SIG-M5 (cell line): ENCODE data around the gene USHBP1.

Experiments used
- DNase-seq: peaks from one replicate; lab custom pipeline; 2025; lab: John Stamatoyannopoulos, UW

Gene USHBP1

DNA sequence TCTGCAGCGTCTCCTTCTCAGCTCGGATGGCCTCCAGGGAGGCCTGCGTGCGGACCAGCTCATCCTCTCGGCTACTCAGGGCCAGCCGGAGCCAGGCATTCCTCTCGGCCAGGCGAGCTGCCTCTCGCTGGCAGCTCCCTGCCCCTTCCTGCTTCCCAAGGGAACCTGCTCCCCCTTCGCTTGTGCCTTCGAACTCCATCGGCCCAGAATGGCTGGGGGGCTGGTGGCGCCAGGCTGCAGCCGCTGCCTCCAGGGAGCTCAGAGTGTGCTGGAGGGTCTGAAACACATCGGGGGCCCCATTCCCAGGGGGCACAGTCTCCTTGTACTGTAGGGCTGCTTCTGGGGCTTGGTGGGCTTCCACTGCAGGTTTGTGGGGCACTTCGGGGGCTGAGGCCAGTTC is 2.0 kb downstream of the USHBP1 start:
- no peak for DNase-seq

DNA sequence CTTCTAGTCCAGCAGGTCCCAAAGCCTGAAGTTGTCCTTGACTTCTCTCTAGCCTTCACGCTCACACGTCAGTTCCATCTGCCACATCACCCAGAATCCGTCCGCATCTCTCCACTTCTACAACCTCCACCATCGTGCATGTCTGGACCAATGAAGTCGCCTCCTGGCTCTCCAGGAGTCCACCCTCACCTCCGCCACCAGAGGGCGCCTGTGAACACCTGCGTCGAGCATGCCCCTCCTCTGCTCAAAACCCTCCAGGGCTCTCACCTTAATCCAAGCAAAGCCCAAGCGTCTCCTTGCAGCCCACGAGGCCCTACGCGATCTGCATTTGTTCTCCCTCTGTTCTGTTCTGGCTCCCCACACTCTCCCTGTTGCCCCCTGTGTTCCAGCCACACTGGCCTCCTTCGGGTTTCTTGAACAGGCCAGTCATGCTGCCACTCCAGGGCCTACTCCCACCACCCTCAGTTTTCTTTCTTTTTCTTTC is 3.7 kb downstream of the USHBP1 start:
- DNase-seq = no peak

DNA sequence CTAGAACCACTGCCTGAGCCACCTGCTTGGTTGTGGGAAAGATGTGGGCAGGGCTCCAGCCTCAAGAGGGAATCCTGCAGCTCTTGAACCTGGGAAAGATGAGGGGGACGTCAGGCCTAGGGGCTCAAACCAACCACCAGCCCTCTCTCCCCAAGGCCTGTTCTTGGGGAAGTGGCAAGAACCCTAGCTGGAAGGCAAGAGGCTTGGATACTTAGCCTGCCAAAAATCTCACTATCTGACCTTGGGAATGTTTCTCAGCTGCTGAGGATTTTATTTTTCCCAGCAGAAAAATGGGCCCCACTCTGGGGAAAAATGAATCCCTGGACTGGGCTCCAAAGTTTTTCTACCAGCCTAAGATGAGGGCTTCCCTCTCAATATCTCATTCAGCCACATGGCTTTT is 4.6 kb downstream of the USHBP1 start:
- no peak for DNase-seq

DNA sequence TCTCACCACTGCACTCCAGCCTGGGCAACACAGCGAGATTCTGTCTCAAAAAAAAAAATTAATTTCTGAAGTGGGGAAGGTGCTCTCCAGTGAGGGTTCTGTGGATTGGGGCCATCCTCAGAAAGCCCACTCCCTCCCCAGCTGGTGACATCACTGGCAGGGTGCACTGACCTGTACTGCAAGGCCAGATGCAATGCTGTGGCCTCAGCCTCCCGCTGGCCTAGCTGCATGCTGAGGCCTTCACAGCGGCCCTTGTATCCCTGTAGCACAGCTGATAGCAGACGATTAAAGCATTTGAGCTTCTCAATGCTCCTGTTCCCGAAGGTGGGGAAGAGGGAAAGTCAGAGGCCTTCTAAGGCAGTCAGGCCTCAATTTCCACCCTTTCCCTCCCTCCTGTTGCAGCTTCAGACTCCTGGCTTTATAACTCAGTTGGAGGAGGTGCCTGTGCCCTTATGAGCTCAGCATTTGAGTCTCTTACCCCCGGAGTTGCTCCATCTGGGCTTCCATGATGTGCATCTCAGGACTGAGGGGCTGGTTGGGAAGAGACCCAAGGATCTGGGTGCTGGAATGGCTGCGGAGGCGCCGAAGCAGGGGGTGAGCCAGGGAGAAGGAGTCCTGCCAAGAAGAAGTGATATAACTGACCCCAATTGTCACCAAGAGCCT is 5.3 kb downstream of the USHBP1 start:
- no peak for DNase-seq

DNA sequence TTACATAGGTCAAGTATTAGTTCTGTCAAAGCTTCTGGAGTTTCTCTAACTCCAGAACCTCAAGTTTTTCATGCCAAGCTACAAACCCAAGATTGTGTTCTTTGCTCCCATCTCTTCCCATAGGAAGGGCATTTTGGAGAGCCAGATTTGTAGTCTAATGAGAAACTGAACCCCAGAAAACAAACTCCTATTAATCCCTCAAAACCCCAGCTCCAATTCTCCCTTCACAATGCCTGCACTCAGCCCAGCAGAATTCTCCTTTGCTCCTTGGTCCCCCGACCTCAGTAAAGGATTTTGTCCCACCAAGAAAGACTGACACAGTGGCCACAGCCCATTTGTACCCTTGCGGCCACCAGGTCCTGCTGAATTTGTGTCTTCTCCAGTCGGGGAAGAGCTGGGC is 8.4 kb downstream of the USHBP1 start:
- no peak for DNase-seq

DNA sequence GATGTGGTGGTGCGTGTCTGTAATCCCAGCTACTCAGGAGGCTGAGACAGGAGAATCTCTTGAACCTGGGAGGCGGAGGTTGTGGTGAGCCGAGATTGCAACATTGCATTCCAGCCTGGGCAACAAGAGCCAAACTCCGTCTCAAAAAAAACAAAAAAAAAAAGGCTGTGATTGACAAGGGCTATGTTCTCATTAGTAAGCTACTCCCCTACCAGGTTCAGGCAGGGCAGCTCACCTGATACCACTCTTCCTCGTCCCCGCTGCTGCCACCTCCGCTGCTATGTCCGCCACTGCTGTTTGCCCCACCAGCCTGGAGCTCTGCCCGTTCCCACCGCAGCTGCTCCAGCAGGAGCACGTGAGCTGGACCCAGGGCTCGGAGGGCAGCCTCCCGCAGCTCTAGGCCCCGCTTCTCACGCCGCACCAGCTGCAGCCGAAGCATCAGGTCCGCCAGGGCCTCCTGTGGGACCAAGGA is 9.4 kb downstream of the USHBP1 start:
- no peak for DNase-seq

DNA sequence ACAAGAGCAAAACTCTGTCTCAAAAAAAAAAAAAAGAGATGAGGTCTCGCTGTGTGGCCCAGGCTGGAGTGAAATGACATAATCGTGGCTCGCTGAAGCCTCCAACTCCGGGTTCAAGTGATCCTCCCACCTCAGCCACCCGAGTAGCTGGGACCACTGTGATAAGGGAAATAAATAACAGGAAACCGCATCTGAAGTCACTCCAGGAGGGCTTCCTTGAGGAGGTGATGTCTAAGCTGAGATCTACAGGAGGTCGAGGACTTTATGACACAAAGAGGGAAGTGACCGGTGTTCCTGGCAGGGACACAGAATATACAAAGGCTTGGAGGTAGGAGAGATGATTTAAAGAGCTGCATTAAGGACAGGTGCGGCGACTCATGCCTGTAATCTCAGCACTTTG is 9.9 kb downstream of the USHBP1 start:
- no peak for DNase-seq

DNA sequence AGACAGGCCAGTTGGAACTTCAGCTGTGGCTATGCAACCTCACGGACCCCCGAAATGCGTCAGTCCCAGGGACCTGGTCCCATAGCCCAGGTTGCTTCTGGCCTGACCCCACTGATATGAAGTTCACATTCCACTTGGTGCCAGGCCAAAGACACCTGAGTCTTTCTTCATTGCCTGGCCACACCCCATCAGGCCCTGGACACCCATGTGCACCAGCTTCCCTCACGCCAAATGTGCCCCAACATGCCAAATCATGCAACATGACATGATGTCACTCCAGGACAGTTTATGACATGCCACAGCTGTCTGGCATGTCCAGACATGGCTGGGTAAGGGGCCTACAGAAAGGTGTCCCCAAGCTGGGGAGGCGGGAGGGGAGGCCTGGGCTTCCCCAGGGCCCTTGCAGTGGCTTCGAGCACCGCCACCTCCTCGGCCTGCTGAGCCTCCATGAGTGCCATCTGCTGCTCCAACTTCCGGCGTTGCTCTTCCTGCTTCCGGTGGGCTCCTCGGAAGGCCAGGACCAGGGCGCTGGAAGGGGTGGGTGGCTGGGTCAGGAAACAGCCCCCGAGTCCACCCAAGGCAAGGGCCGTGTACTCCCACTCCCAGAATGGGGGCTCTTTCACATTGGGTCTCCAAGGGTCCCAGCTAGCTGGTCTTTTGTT is 14.5 kb downstream of the USHBP1 start:
- DNase-seq = no peak

DNA sequence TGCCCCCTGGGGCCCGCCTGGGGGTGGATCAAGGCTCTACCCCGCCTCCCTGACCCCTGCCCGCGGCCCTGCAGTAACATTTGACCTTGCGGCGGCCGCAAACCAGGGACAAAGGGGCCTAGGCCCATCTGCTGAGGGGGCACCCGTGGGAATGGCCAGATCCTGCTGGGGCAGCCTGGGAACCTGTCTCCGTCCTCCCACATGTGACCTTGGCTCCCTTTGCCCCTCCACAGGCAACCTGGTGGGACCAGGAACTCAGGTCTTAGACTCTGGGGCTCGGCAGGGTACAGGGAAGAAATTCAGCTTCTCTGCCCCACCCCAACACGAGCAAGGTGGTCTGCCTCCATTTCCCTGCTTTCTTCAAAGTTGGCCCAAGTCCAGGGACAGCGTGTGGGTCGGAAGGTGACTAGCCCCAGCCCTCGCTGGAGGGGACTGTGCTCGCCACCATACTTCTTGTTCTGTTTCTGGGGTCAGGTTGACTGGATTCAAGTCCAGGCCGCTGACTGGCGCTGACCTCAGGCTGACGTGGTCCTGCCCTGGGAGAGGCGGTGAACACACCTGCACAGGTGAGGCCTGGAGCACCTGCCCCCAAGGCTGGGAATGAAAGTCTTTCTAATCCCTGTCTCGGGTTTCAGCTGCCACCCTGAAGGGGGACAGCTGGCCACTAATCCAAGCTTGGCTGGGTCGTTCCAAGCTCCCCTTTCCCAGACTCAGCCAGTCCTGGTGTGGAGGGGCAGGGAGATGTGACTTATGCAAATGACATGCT is 16.4 kb downstream of the USHBP1 start:
- DNase-seq = no peak

DNA sequence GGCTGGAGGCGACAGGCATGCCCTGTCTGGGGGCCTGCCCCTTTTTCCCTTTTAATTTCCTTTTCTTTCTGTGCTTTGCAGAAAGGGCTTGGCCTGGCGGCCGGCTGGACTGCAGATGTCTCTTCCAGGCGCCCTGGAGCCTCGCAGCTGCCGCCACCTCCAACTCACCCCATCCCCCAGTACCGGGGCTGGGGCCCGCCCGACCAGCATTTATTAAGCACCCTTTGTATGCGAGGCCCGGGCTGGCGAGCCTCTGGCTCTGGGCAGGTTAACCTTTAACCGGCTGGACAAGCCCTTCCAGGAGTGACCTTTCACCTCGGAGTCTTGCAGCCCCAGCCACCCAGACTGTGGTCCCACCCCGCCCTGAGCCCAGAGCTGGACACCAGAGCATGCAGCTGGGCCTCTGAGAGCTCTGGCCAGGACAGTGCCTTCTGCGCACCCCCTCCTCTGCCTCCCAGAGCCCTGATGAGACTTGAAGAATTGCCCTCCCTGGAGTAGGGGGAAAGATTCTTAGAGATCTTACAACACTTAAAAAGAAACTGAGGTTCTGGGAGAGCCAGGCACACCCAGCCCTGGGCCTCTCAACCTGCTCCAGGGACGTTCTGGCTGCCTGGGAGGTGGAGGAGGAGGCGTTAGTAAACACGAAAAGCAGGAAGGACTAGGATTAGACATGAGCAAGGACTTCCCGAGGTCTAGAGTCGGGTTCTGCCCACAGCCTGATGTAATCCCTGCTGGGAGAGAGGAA is 17.7 kb downstream of the USHBP1 start:
- DNase-seq = no peak

DNA sequence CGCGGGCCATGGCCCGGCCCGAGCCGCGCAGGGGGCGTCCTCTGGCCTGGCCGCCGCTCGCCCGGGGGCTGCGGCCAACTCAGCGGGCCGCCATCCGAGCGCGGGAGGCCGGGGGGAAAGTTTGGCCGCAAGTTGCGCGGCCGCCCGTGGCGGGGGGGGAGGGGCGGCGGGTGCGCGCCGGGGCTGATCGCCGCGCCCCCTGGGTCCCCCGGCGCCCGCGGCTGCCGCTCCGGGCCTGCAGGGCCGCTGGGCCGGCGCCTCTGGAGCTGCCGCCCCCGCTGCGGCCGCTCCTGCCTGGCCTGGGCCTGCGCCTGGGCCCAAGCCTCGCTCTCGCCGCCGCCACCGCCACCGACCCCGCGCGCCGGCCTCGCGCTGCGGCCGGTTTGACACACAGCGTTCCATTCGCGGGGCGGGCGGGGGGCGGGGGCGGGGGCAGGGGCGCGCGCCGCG is 19.0 kb downstream of the USHBP1 start, which contains the start of gene NR2F6:
TSS of gene NR2F6 (minus strand) at position 385 of the 450 bp plus-strand sequence. CDS start 699 bp downstream, outside the sequence.
- DNase-seq = no peak

DNA sequence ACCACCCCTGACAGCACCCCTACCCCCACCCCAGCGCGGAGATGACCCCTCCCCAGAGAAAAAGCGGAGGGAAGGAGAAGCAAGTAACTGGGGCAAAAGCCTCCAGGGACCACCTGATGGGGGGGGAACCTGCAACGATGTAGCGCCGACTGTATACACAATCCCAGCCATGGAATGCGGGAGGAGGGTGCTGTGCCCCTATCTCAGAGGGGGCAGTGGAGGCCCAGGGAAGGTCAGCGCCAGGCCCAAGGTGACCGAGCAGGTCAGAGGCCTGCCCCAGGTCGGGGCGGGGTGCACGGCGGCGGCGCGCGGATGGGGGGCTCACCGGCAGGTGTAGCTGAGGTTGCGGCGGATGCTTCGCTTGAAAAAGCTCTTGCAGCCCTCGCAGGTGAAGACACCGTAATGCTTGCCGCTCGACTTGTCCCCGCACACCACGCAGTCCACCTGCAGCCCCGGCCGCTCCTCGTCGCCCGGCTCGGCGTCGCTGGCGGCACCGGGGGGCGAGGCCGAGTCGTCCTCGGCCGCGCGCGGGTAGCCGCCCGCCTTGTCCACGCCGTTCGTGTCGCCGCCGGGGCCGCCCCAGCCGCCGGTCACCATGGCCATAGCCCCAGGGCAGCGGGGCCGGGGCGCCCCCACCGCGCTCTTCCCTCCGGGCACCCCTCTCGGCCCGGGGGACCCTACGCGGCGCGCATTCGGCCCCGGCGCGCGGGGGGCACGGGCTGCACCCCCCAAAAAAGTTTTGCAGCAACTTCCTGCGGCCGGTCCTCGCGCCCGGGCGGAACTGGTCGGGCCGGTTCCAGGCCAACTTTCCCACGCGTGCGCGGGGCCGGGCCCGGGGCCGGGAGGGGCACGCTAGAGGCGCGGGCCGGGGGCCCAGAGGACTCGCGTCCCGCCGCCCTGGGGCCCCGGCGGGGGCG is 19.7 kb downstream of the USHBP1 start:
- DNase-seq = no peak

DNA sequence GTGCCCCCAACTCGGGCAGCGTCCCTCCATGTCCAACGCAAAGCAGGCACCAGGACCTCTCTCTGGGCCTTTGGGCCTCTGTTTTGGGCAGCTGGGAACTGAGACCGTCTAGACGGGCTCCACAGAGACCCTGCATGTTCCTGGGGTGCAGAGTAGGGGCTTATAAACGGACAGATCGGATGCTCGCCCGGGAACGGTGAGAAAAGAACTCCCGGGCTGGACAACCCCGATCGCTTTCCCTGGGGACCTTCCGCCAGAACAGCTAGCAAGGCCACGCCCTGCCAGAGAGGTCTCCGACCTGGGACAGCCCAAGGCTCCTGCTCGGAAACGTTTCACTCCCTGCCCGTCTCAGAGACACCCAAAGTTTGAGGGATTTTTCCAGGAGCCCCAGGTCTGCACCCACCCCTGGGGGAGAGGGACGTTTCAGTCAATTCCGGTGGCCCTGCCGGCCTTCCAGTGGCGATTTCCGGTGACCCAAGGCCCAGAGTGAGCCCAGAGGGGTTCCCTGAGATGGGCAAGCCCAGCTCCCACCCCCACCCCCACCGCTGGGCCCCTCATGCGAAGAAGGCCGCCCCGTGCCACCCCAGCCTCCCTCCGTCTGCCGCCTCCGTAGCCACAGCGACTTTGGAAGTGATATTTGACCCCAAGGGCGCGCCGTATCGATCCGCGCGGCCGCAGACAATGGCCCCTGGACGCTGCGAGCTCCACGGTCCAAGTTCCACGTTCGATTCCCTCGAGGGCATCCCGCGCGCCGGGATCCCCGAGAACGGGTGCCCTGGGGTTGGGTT is 20.5 kb downstream of the USHBP1 start:
- no peak for DNase-seq

DNA sequence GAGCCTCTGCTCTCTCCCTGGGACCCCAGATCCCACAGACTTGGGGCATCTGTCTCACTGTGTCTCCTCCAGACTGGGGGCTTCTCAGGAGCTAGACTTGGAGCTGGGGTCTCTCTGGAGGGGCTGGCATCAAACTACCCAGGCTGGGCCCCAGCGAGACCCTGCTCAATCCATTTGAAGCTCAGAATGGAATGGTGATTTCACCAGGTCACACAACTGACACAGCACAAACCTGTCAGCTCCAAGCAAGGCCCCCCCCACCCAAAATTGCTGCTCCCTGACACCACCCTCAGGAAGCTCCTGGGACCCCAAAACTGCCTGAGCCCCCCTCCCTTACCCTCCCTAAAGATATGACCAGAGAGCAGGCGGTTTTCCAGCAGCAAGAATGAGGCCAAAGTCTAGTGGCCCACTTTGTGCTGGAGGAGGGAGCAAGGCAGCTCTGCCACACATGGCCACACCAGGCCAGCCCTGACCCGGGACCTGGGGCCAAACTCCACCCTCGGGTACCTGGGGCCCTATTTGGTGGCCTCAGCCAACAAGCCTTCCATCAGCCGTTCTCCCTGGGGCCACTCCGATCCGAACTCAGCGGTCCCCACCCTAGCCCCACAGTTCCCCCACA is 21.2 kb downstream of the USHBP1 start:
- no peak for DNase-seq

DNA sequence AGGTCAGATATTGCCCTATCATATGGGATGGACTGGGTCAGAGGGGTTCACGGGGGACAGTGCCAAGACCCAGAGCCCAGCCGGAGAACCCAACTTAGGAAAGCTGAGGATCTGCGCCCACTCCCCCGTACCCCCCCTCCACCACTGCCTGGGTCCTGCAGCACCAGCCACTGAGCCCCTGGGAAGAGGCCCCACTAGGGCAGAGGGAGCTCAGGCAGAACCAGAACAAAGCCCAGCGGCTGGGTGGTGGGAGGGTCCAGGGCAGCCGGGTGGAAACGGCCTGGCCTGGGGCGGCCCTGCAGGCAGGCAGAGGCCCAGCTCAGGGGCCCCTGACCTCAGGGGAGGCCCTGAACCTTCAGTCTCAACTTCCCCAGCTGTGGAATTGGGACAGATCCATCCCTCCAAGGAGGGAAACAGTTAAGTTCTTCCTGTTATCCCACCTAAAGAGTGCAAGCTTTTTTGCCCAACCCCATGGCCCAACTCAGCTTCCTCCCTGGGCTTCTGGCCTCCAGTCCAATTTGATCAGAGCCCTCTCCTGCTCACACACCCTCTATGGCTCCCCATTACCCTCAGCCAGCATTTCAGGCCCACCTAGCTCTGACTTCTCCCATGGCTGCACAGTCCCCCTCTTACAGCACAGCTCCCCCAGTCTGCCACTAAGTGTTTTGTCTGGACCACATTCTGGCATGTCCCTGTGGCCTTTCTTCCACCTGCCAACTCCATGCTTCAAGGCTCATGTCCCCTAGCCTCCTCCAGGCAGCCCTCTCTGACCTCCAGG is 21.9 kb downstream of the USHBP1 start:
- no peak for DNase-seq

DNA sequence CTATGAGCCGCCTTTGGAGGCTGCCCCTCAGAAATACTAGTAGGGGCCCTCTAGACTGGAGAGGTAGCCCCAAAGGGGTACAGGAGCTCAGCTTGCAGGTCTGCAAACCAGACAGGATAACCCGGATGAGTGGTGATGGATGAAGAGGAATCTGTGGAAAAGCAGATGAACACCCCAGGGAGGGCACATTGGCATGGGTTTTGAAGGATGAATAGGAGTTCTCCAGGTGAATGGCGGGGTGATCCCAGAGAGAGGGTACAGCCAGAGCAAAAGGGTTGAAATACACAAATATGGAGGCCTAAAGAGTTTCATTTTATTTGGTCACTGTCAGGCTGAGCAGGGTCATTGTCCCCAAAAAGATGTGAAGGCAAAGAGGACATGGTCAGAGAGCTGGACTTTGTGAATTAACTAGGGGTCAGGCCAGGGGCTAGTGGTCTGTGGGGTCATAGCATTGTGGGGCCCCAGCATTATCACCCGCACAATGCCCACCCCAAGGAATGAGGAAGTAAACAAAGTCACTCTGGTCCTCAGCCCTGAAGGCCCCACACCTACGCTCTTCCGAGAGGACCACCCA is 23.6 kb downstream of the USHBP1 start:
- DNase-seq = no peak

DNA sequence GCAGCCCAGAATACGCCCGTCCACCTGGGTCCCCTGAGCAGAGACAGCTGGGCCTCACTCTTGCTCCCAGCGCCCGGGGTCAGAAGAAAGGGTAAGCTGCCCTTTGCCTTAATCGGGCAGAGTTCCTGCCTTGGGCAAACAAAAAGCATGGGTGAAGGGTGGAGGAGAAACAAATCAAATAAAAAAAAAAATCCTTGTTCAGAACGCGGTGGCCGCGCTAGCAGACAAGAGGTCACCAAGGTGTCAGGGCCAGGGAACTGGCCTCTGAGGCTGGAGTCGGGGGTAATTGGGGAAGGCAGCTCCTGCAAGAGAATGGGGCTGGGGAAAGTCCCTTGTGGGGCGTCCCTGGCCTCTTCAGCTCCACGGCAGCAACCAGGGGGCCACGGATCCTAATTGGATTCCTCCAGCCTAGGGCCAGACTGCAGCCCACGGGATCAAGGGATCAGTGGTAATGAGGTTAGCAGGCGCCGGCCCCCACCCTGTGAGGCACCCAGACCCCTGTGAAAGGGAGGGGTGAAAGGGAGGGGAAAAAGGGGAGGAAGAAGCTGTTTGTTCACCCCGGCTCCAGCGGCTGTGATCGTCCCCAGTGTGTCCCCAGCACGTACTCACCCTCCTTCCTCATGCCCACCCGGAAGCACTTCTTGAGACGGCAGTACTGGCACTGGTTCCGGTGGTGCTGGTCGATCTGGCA is 24.3 kb downstream of the USHBP1 start:
- no peak for DNase-seq
